HG02678 (cell line): ENCODE measurements around the gene OPCML.
"Not testable (repeated sequence)": the region's sequence is repeated elsewhere in the genome, so short reads cannot be mapped to it uniquely, and the experiment has no call there.

Experiments
- ATAC-seq: cut with Tn5 transposase; IDR thresholded peaks from one replicate; pipeline ENCODE4 v1.9.1; 2021; ENCODE audit warnings: mild to moderate bottlenecking, moderate library complexity; ENCODE audit not compliant: unreplicated experiment

OPCML gene

DNA sequence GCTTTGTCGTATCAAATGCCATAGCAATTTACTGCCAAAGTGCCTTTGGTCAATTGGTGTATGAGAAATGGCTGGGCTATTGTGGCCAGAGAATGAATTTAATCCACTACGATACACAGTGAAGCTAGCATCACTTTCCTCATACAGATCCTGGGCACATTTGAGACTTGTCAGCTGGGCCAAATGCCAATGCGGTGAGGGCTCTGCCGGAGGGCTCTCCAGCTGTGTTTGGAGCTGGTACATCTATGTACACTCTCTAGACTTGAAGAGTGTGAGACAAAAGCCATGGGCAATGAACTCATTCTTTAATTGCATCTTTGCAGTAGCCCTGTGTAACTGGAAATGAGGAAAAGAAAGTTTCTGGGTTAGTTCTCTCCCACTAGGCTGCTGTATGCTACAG, 1109.0 kb downstream of the OPCML start:
- ATAC-seq = no peak

DNA sequence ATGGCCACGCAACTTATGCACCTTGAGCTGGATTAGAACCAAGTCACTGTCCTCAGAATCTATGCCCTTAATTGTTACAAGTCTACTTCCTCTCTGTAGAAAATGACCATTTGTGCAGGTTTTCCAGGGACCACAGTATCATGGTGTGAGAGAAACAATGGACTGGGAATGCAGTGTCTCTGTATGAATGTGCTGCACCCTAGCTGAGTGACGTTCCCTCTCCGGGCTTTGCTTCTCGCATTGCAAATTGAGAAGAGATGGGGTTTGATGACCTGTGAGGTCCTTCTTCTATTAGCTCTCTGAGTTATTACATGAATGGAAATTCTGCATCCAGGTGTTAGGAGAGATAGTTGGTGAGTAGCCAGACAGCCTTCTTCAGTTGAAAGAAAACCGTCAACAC, 1109.6 kb downstream of the OPCML start:
- ATAC-seq = no peak

DNA sequence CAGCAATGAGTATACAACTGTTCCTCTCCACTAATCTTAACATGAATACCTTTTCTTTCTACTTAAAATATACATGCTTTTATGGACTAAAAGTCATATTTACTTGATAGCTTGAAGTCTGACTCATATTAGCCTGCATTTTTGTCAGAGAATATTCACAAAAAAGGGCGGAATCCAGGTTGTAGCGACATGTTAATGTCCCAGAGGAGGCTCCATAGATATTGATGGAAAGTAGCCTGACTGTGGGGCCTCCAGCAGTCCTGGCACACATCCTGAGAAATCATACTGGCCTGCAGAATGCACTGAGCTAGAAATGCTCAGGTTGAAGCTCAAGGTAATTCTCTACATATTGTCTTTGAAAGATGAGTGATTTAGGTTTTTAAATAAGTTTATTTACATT, 1110.7 kb downstream of the OPCML start:
- ATAC-seq = no peak

DNA sequence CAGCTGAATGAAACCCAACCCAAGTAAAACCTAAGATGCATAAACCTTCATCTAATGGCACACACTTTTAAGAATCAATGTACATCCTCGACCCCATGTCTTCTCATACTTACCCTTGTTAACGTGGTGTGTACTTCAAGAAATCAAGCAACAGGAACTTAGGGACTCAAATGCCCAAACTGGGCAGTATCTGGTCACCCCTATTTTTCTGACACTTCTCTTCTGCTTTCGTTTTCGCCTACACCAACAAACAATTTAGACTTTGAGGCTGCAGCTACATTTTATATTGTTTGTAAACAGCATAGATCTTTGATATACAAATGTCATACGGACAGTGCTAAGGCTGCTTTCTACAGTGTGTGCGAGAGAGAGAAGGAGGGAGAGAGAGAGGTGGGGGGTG, 1117.8 kb downstream of the OPCML start:
- ATAC-seq = no peak

DNA sequence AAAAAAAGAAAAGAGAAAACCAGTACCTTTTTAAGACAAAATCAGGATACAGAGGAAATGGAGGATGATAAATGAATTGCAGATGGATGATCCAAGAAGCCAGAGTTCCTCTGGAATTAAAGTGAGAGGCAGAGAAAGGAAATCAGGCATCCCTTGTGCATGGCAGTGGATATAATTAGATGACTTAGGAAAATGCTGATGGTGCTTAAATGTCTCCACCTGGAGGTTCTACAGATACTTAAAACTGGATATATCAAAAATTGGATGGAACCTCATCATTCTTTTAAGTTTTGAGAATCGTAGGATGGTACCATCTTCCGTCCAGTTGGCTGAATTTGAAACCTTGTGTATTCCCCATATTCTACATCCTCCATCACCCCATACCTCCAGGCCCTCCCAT, 1121.9 kb downstream of the OPCML start:
- no peak for ATAC-seq

DNA sequence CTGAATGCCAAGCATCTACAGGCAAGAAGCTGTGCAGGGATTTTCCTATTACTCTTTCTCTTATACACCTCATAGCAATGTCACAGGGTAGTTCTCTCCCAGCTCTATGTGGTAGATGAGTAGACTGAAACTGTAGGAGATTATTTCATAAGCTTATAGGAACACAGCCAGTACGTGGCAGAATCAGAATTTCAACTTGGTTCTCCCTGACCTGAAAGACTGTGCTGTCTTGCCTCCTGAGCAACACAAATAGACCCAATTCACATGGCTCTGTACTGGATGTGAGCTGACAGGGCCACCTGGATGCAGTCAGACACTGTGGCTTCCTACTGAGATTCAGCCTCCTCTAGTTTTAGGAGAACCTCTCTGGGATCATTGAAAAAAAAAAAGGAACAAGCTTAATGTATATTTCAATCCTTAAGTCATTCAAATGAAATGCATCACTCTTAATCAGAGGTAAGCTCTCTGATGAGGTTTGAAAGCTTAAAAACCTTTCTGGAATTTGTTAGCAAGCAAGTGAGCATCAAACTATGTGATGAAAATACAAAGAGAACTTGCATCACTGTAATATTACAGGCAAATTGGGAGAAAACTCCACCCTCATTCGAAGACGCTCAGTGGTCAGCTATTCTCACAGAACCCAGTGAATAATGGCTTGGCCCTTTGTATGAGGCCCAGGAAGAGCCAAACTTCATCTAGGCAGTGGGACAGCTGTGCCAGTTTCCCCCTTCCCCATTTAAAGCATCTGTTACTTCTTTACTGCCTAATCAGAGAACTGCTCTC, 1122.5 kb downstream of the OPCML start:
- no peak for ATAC-seq

DNA sequence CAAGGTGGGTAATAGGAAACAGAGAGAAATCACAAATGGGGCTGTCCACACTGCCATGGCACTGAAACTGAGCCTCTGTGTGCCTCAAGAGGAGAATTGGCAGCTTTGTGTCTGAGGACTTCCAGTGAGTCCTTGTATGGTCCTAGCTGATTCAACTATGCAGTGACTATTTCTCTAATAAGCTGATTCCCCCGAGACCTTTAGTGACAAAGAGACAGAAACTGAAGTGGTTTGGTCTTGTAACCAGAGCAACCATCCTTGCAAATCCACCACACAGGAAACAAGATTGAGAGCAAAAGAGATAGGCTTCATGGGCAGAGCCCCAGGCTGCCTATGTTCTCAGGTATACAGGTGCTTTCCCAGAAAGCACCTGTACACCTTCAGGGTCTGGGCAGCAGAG, 1123.4 kb downstream of the OPCML start:
- ATAC-seq = peak; percentile 69

DNA sequence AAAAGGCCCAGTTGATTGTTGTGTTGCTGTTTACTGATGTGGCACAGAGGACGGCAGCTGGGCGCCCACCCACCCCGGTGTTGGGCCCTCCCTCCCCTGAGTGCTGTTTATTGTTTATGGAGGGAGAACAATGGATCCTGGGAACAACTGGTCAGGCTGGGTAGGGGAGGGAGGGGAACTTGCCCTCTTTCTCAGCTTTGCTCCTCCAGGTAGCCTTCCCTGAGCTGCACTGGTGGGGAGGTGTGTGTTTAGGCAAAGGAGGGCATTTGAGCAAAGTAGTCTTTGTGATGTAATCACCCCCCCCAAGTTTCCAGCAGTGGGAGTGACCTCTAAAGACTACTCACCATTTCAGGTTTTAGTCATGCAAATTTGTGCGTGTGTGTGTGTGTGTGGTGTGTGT, 1126.6 kb downstream of the OPCML start:
- no peak for ATAC-seq

DNA sequence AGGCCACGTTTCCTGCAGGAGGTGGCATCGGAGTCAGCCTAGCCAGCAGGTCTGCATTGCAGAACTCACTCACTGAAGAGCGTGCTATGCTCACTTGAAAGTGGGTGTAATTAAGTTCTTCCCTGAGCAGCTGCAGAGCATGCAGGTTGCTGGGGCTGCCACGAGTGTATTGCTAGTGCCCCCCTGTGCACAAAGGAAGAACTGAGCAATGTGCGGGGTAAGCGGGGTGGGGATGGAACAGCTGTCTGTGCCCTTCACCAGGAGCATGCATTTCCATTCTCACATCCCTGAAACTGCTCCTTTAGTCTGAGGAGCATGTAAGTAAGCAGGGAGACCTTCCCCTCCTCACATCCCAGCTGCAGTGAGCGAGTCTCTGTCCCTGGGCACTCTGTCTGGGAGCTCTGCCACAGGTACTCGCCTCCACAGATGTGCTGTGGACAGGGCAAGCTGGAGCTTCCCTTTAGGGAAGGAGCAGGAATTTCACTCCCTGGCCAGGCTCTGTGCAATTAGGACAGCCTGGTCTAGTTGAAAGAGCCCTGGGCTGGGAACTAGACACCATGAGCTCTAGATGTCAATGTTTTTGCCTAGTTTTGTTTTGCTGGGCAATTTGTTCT, 1130.1 kb downstream of the OPCML start:
- peak; percentile 88 for ATAC-seq

DNA sequence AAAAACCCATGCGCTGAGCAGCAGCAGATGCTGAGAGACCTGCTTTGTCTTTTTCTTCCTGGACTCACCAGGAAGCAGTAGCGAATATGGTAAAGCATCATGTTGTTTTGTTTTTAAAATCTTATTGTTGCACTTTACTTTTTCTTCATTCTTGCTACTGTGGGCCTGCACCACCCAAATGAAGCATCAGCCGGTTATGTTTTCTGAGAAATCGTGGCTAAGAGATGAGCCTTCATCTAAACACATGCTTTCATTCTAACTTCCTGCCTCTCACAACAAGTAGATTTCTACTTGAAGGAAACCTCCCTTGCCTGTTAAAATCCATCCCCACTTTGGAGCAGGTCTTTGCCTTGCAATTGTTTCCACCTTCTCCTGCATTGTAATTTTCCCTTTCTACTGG, 1136.0 kb downstream of the OPCML start:
- ATAC-seq = no peak

DNA sequence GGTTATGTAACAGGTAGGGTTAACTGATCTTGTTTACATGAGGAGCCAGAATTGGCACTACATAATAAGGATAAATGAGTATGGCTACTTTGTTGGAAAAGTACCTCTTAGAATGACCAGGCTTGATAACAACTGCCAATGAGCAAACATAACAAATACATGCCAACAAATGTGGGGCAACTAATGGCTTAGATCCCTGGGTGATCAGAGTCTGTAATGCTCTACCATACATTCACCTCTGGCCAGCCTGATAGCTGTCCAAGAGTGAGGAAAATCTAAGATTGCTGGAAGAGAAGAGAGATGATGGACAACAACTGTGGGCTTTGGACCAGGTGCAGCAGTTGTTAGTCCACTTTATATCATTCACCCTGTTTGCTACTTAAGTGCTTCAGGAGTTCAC, 1136.9 kb downstream of the OPCML start:
- ATAC-seq = no peak

DNA sequence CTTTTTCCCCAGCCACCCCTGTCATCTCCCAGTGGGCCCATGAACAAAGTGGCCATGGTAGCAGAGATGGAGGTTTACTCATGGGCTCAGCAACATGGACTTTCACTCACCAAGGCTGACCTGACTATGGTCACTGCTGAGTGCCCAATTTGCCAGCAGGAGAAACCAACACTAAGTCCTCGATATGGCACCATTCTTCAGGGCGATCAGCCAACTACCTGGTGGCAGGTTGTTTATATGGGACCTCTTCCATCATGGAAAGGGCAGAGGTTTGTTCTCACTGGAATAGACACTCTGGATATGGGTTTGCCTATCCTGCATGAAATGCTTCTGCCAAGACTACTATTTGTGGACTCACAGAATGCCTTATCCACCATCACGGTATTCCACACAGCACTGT, 1152.8 kb downstream of the OPCML start:
- no peak for ATAC-seq

DNA sequence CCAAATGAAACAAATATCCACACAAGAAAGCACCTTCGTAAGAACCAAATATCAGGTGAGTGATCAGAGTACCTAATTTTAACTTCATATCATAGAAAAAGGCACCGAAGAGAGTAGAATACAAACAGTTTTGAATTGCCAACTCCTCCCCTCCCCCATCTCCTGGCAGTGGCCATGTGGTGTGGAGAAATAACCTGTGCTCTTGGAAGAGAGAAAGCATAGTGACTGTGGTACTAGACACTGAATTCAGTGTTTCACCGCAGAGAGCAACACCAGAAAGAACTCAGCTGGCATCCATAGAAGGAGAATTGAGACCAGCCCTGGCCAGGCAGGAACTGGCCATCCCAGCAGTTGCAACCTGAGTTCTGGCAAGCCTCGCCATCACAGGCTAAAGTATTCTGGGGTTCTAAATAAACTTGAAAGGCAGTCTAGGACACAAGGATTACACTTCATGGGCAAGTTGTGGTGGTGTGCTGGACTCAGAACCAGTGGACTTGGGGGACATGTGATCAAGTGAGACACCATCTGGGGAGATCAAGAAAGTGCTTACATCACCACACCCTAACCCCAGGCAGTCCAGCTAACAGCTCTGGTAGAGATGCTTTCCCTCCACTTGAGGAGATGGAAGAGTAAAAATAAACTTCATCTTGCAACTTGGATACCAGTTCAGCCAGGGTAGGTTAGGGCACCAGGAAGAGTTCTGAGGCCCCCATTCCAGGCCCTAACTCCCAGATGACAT, 1158.7 kb downstream of the OPCML start:
- no peak for ATAC-seq

DNA sequence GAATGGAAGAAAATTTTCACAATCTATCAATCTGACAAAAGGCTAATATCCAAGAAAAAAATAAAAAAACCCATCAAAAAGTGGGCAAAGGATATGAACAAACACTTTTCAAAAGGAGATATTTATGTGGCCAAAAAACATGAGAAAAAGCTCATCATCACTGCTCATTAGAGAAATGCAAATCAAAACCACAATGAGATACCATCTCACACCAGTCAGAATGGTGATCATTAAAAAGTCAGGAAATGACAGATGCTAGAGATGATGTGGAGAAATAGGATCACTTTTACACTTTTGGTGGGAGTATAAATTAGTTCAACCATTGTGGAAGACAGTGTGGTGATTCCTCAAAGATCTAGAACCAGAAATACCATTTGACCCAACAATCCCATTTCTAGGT, 1162.2 kb downstream of the OPCML start:
- ATAC-seq = not testable (repeated sequence)

DNA sequence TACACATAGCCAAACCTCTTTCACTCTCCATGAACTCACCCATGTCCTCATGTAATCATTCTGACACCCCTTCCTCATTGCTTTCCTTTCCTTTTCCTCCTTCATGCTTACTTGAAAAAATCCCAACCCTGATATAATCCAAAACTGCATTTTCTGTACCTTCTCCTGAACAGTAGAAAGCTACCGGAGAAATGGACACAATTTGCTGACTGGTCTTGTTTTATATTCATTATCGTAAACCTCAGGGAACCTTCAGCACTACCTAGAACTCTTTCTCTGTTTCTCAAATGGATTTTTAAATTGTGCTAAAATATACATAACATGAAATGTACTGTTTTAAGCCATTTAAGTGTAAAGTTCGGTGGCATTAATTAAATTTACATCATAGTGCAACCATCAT, 1165.0 kb downstream of the OPCML start:
- no peak for ATAC-seq

DNA sequence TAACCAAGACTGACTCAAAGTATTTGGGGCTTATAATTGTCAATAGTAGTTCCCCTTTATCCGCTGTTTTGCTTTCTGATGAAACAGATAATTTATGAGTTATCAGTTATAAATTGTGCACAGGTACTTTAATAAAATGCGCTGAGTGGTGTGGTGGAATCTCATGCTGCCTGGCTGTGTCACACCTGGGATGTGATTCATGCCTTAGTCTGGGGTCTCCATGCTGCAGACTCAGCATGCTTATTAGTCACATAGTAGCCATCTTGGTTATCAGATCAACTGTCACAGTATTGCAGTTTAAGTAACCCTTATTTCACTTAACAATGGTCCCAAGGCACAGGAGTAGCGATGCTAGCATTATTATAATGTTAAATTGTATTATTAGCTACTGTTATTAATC, 1166.7 kb downstream of the OPCML start:
- ATAC-seq = no peak
